Mucosa of stomach (tissue), 1 donor: ENCODE data around the gene UPK1A.

ENCODE experiments used
- H3K27me3 ChIP-seq: one replicate; pipeline ENCODE4 v1.7.0; 2013; ENCODE audit warnings: mild to moderate bottlenecking, low read length; ENCODE audit not compliant: control insufficient read depth, insufficient read depth
- H3K36me3 ChIP-seq: one replicate; pipeline ENCODE4 v1.7.0; 2013; ENCODE audit warnings: low read length; ENCODE audit not compliant: control insufficient read depth, insufficient read depth
- H3K4me1 ChIP-seq: one replicate; pipeline ENCODE4 v1.7.0; 2013; ENCODE audit warnings: mild to moderate bottlenecking, low read length; ENCODE audit not compliant: control insufficient read depth, insufficient read depth
- H3K4me3 ChIP-seq: one replicate; pipeline ENCODE4 v1.7.0; 2013; ENCODE audit warnings: low read length
- H3K9ac ChIP-seq: one replicate; pipeline ENCODE4 v1.7.0; 2013; ENCODE audit warnings: mild to moderate bottlenecking, low read length, moderate library complexity
- H3K9me3 ChIP-seq: one replicate; pipeline ENCODE4 v1.7.0; 2013; ENCODE audit warnings: mild to moderate bottlenecking, low read length, moderate library complexity; ENCODE audit not compliant: control insufficient read depth
- donor health status: Pancreatic carcinoma.

UPK1A gene

GRCh38 chr19:35666251-35666913, at the start of gene UPK1A:
Gene UPK1A, plus strand, starts transcription at chr19:35666517. Its CDS starts 296 bp downstream, at chr19:35666813.
- peaks cover 9% of the 10 kb centered on the region for H3K27me3 ChIP-seq
- H3K9ac ChIP-seq = no peak within 1 kb of the TSS
- no peaks in the 10 kb centered on the region for H3K4me1 ChIP-seq
- no peak within 1 kb of the TSS for H3K4me3 ChIP-seq
- no peaks in the 10 kb centered on the region for H3K36me3 ChIP-seq
- H3K9me3 ChIP-seq = no peaks in the 10 kb centered on the region

GRCh38 chr19:35618857-35619256, 47.5 kb upstream of the UPK1A start:
- no peak overlapping the region for H3K9ac ChIP-seq
- no peak overlapping the region for H3K4me3 ChIP-seq
- no peaks in the 10 kb centered on the region for H3K27me3 ChIP-seq
- no peaks in the 10 kb centered on the region for H3K36me3 ChIP-seq
- H3K9me3 ChIP-seq = no peaks in the 10 kb centered on the region
- H3K4me1 ChIP-seq = no peaks in the 10 kb centered on the region

GRCh38 chr19:35619290-35619923, 46.9 kb upstream of the UPK1A start:
- Histone ChIP-seq H3K27me3 (no peaks in the 10 kb centered on the region), H3K4me3 (no peak overlapping the region), H3K36me3 (no peaks in the 10 kb centered on the region)

GRCh38 chr19:35620001-35620400, 46.3 kb upstream of the UPK1A start:
- Histone ChIP-seq H3K36me3 (no peaks in the 10 kb centered on the region), H3K4me3 (no peak overlapping the region), H3K9me3 (no peaks in the 10 kb centered on the region), H3K9ac (no peak overlapping the region), H3K4me1 (no peaks in the 10 kb centered on the region), H3K27me3 (no peaks in the 10 kb centered on the region)

More at GRCh38 chr19:35619290-35619923, 46.9 kb upstream of the UPK1A start:
- Histone ChIP-seq H3K4me1 (no peaks in the 10 kb centered on the region), H3K9ac (no peak overlapping the region), H3K9me3 (no peaks in the 10 kb centered on the region)

DNA sequence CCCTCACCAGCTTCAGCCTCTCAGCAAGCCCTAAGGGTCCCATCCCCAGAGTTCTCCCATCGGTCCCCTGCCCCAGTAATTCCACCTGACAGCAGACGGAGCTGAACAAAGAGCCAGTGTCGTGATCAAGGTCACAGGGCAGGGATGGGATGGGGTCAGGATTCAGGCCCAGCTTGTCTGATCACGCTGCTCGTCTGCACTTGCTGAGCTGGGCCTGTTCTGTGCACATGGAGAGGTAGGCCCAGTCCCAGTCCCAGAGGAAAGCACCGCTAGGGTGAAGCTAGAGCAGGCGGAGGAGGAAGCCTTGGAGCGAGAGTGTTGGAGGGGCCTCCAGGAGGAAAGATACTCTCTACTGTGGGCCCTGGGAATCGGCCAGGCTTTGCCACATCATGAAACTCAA, 44.6 kb upstream of the UPK1A start:
- no peak overlapping the region for H3K4me3 ChIP-seq
- H3K4me1 ChIP-seq = no peaks in the 10 kb centered on the region
- H3K9ac ChIP-seq = no peak overlapping the region
- H3K9me3 ChIP-seq = no peaks in the 10 kb centered on the region
- no peaks in the 10 kb centered on the region for H3K27me3 ChIP-seq
- H3K36me3 ChIP-seq = no peaks in the 10 kb centered on the region

DNA sequence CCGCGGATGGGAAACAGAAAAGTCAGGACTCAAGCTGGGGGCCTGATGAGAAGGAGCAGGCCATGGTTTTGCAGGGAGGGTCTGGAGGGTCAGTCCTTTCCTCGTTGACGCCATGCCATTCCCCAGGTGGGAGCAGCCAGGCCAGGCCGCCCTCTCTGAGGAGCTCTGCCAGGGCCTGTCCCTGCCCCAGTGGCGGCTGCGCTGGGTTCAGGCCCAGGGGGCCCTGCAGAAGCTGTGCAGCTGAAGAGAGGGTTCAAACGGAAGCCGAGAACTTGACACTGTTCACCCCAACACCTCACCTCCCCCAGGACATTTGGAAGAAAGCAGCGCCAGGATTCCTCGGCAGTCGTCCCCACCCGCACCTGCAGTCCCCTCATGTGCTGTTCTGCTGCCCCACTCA, 43.6 kb upstream of the UPK1A start:
- Histone ChIP-seq H3K36me3 (no peaks in the 10 kb centered on the region), H3K9me3 (no peaks in the 10 kb centered on the region), H3K27me3 (no peaks in the 10 kb centered on the region), H3K4me3 (no peak overlapping the region), H3K4me1 (no peaks in the 10 kb centered on the region), H3K9ac (no peak overlapping the region)

- Histone ChIP-seq H3K4me3 (no peak overlapping the region), H3K36me3 (no peaks in the 10 kb centered on the region), H3K9ac (no peak overlapping the region), H3K27me3 (no peaks in the 10 kb centered on the region), H3K9me3 (no peaks in the 10 kb centered on the region), H3K4me1 (no peaks in the 10 kb centered on the region)
Measured at GRCh38 chr19:35623327-35624010, 42.8 kb upstream of the UPK1A start.

GRCh38 chr19:35628264-35628564, 38.1 kb upstream of the UPK1A start:
- peak overlapping the region; percentile 94 for H3K4me3 ChIP-seq
- peaks cover 4% of the 10 kb centered on the region for H3K36me3 ChIP-seq
- H3K4me1 ChIP-seq = peaks cover 5% of the 10 kb centered on the region
- H3K9me3 ChIP-seq = no peaks in the 10 kb centered on the region
- peak overlapping the region; percentile 99 for H3K9ac ChIP-seq
- no peaks in the 10 kb centered on the region for H3K27me3 ChIP-seq

DNA sequence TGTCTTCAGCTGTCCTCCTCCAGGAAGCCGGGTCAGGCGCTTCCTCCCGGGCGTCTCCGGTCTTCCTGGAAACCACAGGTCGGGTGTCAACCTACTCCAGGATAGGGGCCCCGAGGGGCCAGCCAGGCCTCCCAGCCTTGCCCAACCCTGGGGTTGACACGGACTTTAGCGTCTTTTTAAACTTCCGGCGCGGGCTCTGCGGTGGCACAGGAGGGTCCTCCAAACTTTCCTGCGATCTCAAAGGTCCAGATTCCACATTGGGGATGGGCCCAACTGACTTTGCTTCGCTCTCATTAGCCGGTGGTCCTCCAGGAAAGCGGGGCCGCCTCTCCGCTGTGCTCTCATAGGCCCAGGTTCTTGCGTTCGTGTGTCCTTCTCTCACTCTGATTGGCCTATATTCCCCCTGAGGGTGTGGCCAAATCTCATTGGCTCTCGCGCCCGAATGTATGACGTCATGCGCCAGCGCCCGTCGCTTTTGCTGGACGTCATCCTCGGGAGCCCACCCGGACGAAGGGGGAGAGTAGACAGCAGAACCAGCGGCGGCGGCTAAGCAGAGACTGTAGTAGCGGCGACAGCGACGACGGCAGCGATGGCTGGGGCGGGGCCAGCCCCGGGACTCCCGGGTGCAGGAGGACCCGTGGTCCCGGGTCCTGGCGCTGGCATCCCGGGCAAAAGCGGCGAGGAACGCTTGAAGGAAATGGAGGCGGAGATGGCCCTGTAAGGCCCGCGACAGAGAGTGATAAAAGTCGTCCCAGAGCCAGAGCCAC, 37.6 kb upstream of the UPK1A start, which contains the start of gene RBM42:
RBM42 (plus strand) TSS at position 472 of the 767 bp plus-strand sequence; CDS start at position 590, 118 bp downstream.
- Histone ChIP-seq H3K9me3 (no peaks in the 10 kb centered on the region), H3K4me3 (peak within 1 kb of the TSS; percentile 94), H3K4me1 (peaks cover 5% of the 10 kb centered on the region), H3K27me3 (no peaks in the 10 kb centered on the region), H3K9ac (peak within 1 kb of the TSS; percentile 99), H3K36me3 (peaks cover 7% of the 10 kb centered on the region)

- H3K27me3 ChIP-seq = no peaks in the 10 kb centered on the region
- H3K36me3 ChIP-seq = peaks cover 7% of the 10 kb centered on the region
- H3K9ac ChIP-seq = peak overlapping the region; percentile 99
- H3K9me3 ChIP-seq = no peaks in the 10 kb centered on the region
- peak overlapping the region; percentile 94 for H3K4me3 ChIP-seq
- peaks cover 5% of the 10 kb centered on the region for H3K4me1 ChIP-seq
Measured at GRCh38 chr19:35629332-35629633, 37.0 kb upstream of the UPK1A start.

GRCh38 chr19:35633727-35634440, 32.4 kb upstream of the UPK1A start:
- peaks cover 5% of the 10 kb centered on the region for H3K4me1 ChIP-seq
- no peaks in the 10 kb centered on the region for H3K27me3 ChIP-seq
- no peaks in the 10 kb centered on the region for H3K9me3 ChIP-seq
- H3K36me3 ChIP-seq = peaks cover 7% of the 10 kb centered on the region
- no peak overlapping the region for H3K9ac ChIP-seq
- no peak overlapping the region for H3K4me3 ChIP-seq
